HCT116 (cell line): Measurements from ENCODE around the gene MRPS27. TPM values are rescaled to one million over a fixed set of nuclear protein-coding genes. Genes with fewer than 3 reads are reported as not detected.

Experiments used
- ATAC-seq: fragments of 200-7000 bp; cut with Tn5 transposase; 2 replicates; pipeline ENCODE4 v1.9.1; 2020; ENCODE audit warnings: mild to moderate bottlenecking, moderate library complexity
- BruUV-seq: library from RNA; stranded (reverse); fragments of 400-500 nt; replicated peaks from 2 replicates; lab custom pipeline; 2021; lab: Mats Ljungman, UMichigan
- CTCF ChIA-PET: fragments of 300-600 bp; sonication (Branson Sonifier 250); formaldehyde crosslinking; loops from one replicate; lab custom pipeline; 2021; ENCODE audit warnings: antibody characterized with exemption; lab: Charles Lee
- POLR2A ChIA-PET: fragments of 300-600, 350-600 bp; sonication (Branson Sonifier 250); formaldehyde crosslinking; loops from one replicate; lab custom pipeline; 2021; ENCODE audit warnings: antibody characterized with exemption; lab: Charles Lee
- RAD21 ChIA-PET, 2 experiments: fragments of 300-600 bp; sonication (Branson Sonifier 250); formaldehyde crosslinking; loops; one replicate each; lab custom pipeline; 2023; ENCODE audit warnings: low total read pairs in 2 of 2; ENCODE audit not compliant: uncharacterized antibody in 2 of 2, unreplicated experiment in 2 of 2, low non-redundant PET in 1 of 2; lab: Charles Lee
- DNase-seq: peaks from one replicate; pipeline ENCODE4 v3.0.0-alpha.2; 2010; ENCODE audit warnings: low read depth, low spot score
- H2AFZ ChIP-seq: fragments of 200-600 bp; shearing (Covaris generic), sonication (generic); 2 replicates; pipeline ENCODE4 v1.6.1; 2017; ENCODE audit warnings: low read depth, mixed run types, mixed read lengths, antibody characterized with exemption, low read length; ENCODE audit not compliant: poor library complexity, severe bottlenecking
- H3K27ac ChIP-seq: 2 replicates; pipeline ENCODE4 v1.5.1; 2012; ENCODE audit warnings: low read depth, low read length
- H3K27me3 ChIP-seq: fragments of 200-600 bp; sonication (generic); 2 replicates; pipeline ENCODE4 v1.6.1; 2016; ENCODE audit warnings: mixed run types, low read length, mixed read lengths; ENCODE audit not compliant: insufficient read depth
- H3K36me3 ChIP-seq, 2 experiments: fragments of 200-500 bp in 1 of 2; fragments of 200-600 bp in 1 of 2; sonication (Bioruptor generic) in 1 of 2; sonication (generic) in 1 of 2; 2 replicates each; pipeline versions ENCODE4 v1.5.1 to v1.6.1; 2014 to 2016; ENCODE audit warnings: low read length in 2 of 2, inconsistent platforms in 1 of 2, mixed read lengths in 1 of 2, mixed run types in 1 of 2; ENCODE audit not compliant: insufficient read depth in 2 of 2, control insufficient read depth in 1 of 2
- H3K4me1 ChIP-seq, 2 experiments: fragments of 200-600 bp in 1 of 2; sonication (generic) in 1 of 2; 2 replicates each; pipeline versions ENCODE4 v1.5.1 to v1.6.1; 2012 to 2017; ENCODE audit warnings: low read length in 2 of 2, inconsistent platforms in 1 of 2, mild to moderate bottlenecking in 1 of 2, mixed read lengths in 1 of 2, mixed run types in 1 of 2, moderate library complexity in 1 of 2; ENCODE audit not compliant: insufficient read depth in 2 of 2, control insufficient read depth in 1 of 2
- H3K4me2 ChIP-seq: fragments of 200-600 bp; sonication (generic); 2 replicates; pipeline ENCODE4 v1.6.1; 2017; ENCODE audit warnings: mixed run types, low read length, mixed read lengths
- H3K4me3 ChIP-seq, 2 experiments: fragments of 200-600 bp in 1 of 2; sonication (generic) in 1 of 2; replicated peaks in 1 of 2; 2 replicates each; pipeline ENCODE4 v1.5.1; 2011 to 2016; ENCODE audit warnings: low read length in 2 of 2, control low read depth in 1 of 2, low read depth in 1 of 2, mild to moderate bottlenecking in 1 of 2, mixed read lengths in 1 of 2, mixed run types in 1 of 2
- H3K79me2 ChIP-seq: fragments of 200-600 bp; sonication (generic); 2 replicates; pipeline ENCODE4 v1.6.1; 2017; ENCODE audit warnings: mild to moderate bottlenecking, mixed run types, low read length, moderate library complexity, mixed read lengths; ENCODE audit not compliant: insufficient read depth
- H3K9ac ChIP-seq: fragments of 200-600 bp; sonication (generic); 2 replicates; pipeline ENCODE4 v1.6.1; 2016; ENCODE audit warnings: low read length, mixed read lengths
- H3K9me2 ChIP-seq: fragments of 200-600 bp; sonication (generic), shearing (Covaris generic); 2 replicates; pipeline ENCODE4 v1.6.1; 2017; ENCODE audit warnings: mixed run types, mild to moderate bottlenecking, moderate library complexity; ENCODE audit not compliant: insufficient read depth
- H3K9me3 ChIP-seq, 2 experiments: fragments of 200-500 bp in 1 of 2; fragments of 200-600 bp in 1 of 2; sonication (Bioruptor generic) in 1 of 2; sonication (generic) in 1 of 2; 2 replicates each; pipeline ENCODE4 v1.6.1; 2014 to 2017; ENCODE audit warnings: low read length in 2 of 2, mixed read lengths in 2 of 2, inconsistent platforms in 1 of 2, low read depth in 1 of 2, mild to moderate bottlenecking in 1 of 2, mixed run types in 1 of 2, moderate library complexity in 1 of 2; ENCODE audit not compliant: control insufficient read depth in 1 of 2, insufficient read depth in 1 of 2
- H4K20me1 ChIP-seq: fragments of 200-600 bp; sonication (generic), shearing (Covaris generic); 2 replicates; pipeline ENCODE4 v1.6.1; 2017; ENCODE audit warnings: mixed run types, mild to moderate bottlenecking, moderate library complexity; ENCODE audit not compliant: insufficient read depth
- ATF3 ChIP-seq: IDR thresholded peaks from 2 replicates; pipeline ENCODE4 v1.6.1; 2012
- CTCF ChIP-seq, 3 experiments: fragments of 200-600 bp in 1 of 3; sonication (generic) in 1 of 3; IDR thresholded peaks in 2 of 3; conservative IDR thresholded peaks in 1 of 3; 2 replicates each; pipeline ENCODE4 v1.5.1; 2012 to 2017; ENCODE audit warnings: low read depth in 2 of 3, low read length in 2 of 3, antibody characterized with exemption in 1 of 3, borderline replicate concordance in 1 of 3, control low read depth in 1 of 3, mild to moderate bottlenecking in 1 of 3, mixed read lengths in 1 of 3, mixed run types in 1 of 3, moderate library complexity in 1 of 3; ENCODE audit not compliant: insufficient read depth in 1 of 3
- EGR1 ChIP-seq: IDR thresholded peaks from 2 replicates; pipeline ENCODE4 v1.6.1; 2012; ENCODE audit warnings: low read depth
- EZH2phosphoT487 ChIP-seq: fragments of 200-600 bp; IDR thresholded peaks from 2 replicates; pipeline ENCODE4 v1.6.1; 2018; ENCODE audit warnings: antibody characterized with exemption, borderline replicate concordance
- FOSL1 ChIP-seq: IDR thresholded peaks from 2 replicates; pipeline ENCODE4 v1.6.1; 2012; ENCODE audit warnings: low read depth
- POLR2AphosphoS5 ChIP-seq: IDR thresholded peaks from 2 replicates; pipeline ENCODE4 v1.6.1; 2011; ENCODE audit warnings: mild to moderate bottlenecking, low read depth, low read length, moderate library complexity
- SP1 ChIP-seq: IDR thresholded peaks from 2 replicates; pipeline ENCODE4 v1.6.1; 2012; ENCODE audit warnings: low read depth
- SRF ChIP-seq: IDR thresholded peaks from 2 replicates; pipeline ENCODE4 v1.6.1; 2012; ENCODE audit warnings: low read depth
- ZNF274 ChIP-seq: fragments of 200-500 bp; sonication (Bioruptor generic); IDR thresholded peaks from 2 replicates; pipeline ENCODE4 v1.6.1; 2014; ENCODE audit warnings: mild to moderate bottlenecking, low read depth, low read length, inconsistent platforms
- intact Hi-C: fragments of 100-400 bp; cut with micrococcal nuclease; formaldehyde crosslinking; loops from 2 replicates; pipeline ENCODE4 v1.10.0; 2022
- total RNA-seq: library from RNA; stranded (reverse); gene quantifications from one replicate; pipeline ENCODE4 v1.2.1, GENCODE V29; 2021; ENCODE audit not compliant: unreplicated experiment

Gene MRPS27
- total RNA-seq, 1 experiment from 2014 or later: 113 TPM

- ChIA-PET RAD21 (no interaction called here), POLR2A (no interaction called here), CTCF (no interaction called here)
- Histone ChIP-seq H3K27me3 (no peaks in the 10 kb centered on the region), H3K27ac (no peak overlapping the region), H3K9me2 (no peaks in the 10 kb centered on the region), H3K9ac (no peak overlapping the region), H3K79me2 (peaks cover 85% of the 10 kb centered on the region), H4K20me1 (peaks cover 10% of the 10 kb centered on the region; the same call in 1 of the 2 replicates), H3K36me3 (peaks cover 10 to 21% of the 10 kb centered on the region in 2 experiments), H3K9me3 (no peaks in the 10 kb centered on the region), H3K4me1 (peaks cover 4 to 11% of the 10 kb centered on the region in 2 experiments), H3K4me3 (no peak overlapping the region), H3K4me2 (no peak overlapping the region), H2AFZ (no peak overlapping the region)
- ATAC-seq (no peak), DNase-seq (no peak)
- intact Hi-C loops: no loop called here
- TF ChIP-seq POLR2AphosphoS5 (no peak), EZH2phosphoT487 (no peak), CTCF (IDR thresholded peaks at IDR 0.05 in 2 of 3, conservative IDR thresholded peaks at IDR 0.05 in 1 of 3; ENCODE audit: borderline replicate concordance in 1 of 3, insufficient read depth in 1 of 3, low read depth in 2 of 3, low read length in 2 of 3) (no peak), SP1 (no peak), SRF (no peak), FOSL1 (no peak), EGR1 (no peak), ZNF274 (no peak), ATF3 (no peak)
- BruUV-seq: no TSS peak
Observed at GRCh38 chr5:72305194-72306142, 14.6 kb downstream of the MRPS27 start.
